Measurements from ENCODE around the gene ARSJ.

GRCh38 chr4:113893546-113893945 is 85.9 kb downstream of the ARSJ start:
- TF ChIP-seq, protein P1, sequence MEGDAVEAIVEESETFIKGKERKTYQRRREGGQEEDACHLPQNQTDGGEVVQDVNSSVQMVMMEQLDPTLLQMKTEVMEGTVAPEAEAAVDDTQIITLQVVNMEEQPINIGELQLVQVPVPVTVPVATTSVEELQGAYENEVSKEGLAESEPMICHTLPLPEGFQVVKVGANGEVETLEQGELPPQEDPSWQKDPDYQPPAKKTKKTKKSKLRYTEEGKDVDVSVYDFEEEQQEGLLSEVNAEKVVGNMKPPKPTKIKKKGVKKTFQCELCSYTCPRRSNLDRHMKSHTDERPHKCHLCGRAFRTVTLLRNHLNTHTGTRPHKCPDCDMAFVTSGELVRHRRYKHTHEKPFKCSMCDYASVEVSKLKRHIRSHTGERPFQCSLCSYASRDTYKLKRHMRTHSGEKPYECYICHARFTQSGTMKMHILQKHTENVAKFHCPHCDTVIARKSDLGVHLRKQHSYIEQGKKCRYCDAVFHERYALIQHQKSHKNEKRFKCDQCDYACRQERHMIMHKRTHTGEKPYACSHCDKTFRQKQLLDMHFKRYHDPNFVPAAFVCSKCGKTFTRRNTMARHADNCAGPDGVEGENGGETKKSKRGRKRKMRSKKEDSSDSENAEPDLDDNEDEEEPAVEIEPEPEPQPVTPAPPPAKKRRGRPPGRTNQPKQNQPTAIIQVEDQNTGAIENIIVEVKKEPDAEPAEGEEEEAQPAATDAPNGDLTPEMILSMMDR (IDR thresholded peaks at IDR 0.05) = no peak
- TF ChIP-seq POLR2A (IDR thresholded peaks at IDR 0.05) = no peak

Measured in uterus (tissue), 2 donors.